Activated naive CD8-positive, alpha-beta T cell treated with anti-CD3 and anti-CD28 coated beads for 36 hours (primary cell): ENCODE results near the gene NGF. TPM values are rescaled to one million over a fixed set of nuclear protein-coding genes. Genes with fewer than 3 reads are reported as not detected.

Source experiments
- DNase-seq: peaks from one replicate; pipeline ENCODE4 v3.0.0; 2021
- H3K27ac Mint-ChIP-seq: one replicate; pipeline ENCODE4 v1.8.0; 2022; ENCODE audit warnings: mild to moderate bottlenecking, moderate library complexity, mixed read lengths
- H3K27me3 Mint-ChIP-seq: one replicate; pipeline ENCODE4 v1.8.0; 2022; ENCODE audit warnings: mild to moderate bottlenecking, mixed read lengths
- H3K36me3 Mint-ChIP-seq: one replicate; pipeline ENCODE4 v1.8.0; 2021; ENCODE audit warnings: mild to moderate bottlenecking, mixed read lengths
- H3K4me1 Mint-ChIP-seq: one replicate; pipeline ENCODE4 v1.8.0; 2021; ENCODE audit warnings: mixed read lengths
- H3K4me3 Mint-ChIP-seq: one replicate; pipeline ENCODE4 v1.8.0; 2022; ENCODE audit warnings: mild to moderate bottlenecking, moderate library complexity, mixed read lengths
- H3K9me3 Mint-ChIP-seq: one replicate; pipeline ENCODE4 v1.8.0; 2022; ENCODE audit warnings: mixed read lengths
- total RNA-seq, 2 experiments: library from RNA; stranded (reverse); gene quantifications; one replicate each; pipeline ENCODE4 v1.2.3, GENCODE V29; 2021

Gene NGF
- total RNA-seq, 2 experiments from 2014 or later, result not detected

DNA sequence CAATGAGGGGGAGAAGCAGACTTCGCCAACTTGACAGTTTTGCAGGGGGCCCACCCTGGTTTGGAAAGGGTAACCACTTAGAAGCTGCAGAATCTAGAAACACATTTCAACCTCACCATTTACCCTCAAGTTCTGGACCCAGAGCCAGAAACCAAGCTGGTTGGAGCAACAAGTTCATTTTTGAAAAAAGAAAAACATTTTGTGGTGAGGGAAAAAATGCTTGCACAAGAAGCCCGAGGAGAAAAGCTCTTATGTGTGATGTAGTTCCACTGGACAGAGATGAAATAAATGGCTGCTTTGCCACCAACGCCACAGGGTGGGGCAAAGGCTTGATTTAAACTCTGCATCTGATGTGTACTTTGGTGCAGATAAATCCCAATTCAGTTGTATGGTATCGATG lies 10.6 kb upstream of the NGF start:
- no peaks in the 10 kb centered on the region for H3K9me3 Mint-ChIP-seq

DNA sequence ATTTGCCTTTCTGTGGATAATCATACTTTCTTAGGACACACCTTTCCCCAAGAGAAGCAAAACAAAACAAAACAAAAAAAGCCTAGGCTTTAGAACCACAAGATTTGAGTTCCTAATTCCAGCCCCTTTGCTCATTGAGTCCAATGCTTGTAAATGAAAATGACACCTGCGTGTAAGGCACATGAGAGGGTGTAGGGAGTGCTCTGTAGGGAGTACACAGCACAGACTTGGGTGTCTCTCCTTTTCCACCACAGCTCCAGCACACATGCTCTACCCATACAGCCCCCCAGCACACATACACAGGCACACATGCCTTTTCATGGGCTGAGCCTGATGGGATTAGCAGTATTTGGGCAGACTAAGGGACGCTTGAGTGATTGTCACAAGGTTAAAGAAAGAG lies 9.2 kb upstream of the NGF start:
- no peak overlapping the region for H3K27ac Mint-ChIP-seq
- no peak for DNase-seq
- H3K36me3 Mint-ChIP-seq, result no peaks in the 10 kb centered on the region
- no peaks in the 10 kb centered on the region for H3K4me1 Mint-ChIP-seq
- peaks cover 5% of the 10 kb centered on the region for H3K27me3 Mint-ChIP-seq
- H3K9me3 Mint-ChIP-seq, result no peaks in the 10 kb centered on the region
- no peak overlapping the region for H3K4me3 Mint-ChIP-seq

More for the DNA sequence above, 10.6 kb upstream of the NGF start:
- Mint-ChIP-seq H3K36me3 (no peaks in the 10 kb centered on the region), H3K27me3 (peaks cover 5% of the 10 kb centered on the region), H3K4me3 (no peak overlapping the region), H3K27ac (no peak overlapping the region), H3K4me1 (no peaks in the 10 kb centered on the region)
- no peak for DNase-seq

DNA sequence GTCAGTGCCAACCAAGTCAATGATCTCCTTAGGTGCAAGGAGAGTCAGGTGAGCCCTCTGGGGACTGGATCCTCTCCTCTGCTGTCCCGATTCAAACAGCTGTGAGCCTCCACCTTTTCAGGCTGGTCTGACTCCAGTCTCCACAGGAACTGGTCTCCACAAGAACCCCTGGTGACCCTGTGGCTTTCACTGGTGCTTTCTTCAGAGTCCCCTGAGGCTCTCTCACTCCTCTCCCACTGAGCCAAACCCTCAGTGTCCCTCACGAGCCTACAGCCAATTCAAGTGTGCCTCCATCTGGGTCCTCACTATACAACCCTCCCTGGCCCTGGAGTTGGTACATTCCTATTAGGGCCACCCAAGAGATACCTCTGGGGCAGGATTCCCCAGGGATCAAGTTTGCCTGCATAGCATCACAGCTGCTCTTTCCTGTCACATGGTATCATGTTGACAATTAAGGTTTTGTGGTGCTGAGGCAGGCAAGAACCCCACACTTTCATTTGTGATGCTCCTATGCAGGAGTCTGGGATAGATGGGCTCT lies 5.2 kb upstream of the NGF start:
- no peak overlapping the region for H3K27ac Mint-ChIP-seq
- H3K27me3 Mint-ChIP-seq, result peaks cover 24% of the 10 kb centered on the region

DNA sequence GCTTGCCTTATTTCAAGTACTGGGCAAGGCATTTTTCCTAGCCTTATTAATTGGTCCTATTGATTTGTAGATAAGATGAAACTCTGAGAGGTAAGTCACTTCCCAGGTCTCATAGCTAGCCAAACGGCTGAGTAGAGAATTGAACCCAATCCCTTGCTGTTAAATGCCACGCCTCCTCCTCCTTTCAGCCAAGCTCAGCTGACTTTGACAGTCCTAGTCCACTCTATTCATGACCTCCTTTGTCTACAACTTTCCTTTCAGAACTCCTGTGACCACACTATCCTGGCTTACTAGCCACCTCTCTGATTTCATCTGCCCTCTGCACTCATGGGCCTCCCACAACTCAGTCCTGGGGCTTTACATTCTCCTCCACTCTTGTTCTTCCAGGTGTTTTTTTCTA lies 3.9 kb upstream of the NGF start:
- H3K27me3 Mint-ChIP-seq, result peaks cover 37% of the 10 kb centered on the region
- H3K4me1 Mint-ChIP-seq, result no peaks in the 10 kb centered on the region
- no peak overlapping the region for H3K4me3 Mint-ChIP-seq
- no peak overlapping the region for H3K27ac Mint-ChIP-seq
- no peak for DNase-seq
- H3K36me3 Mint-ChIP-seq, result no peaks in the 10 kb centered on the region
- H3K9me3 Mint-ChIP-seq, result no peaks in the 10 kb centered on the region

More for the DNA sequence above, 5.2 kb upstream of the NGF start:
- Mint-ChIP-seq H3K4me1 (no peaks in the 10 kb centered on the region), H3K36me3 (no peaks in the 10 kb centered on the region), H3K9me3 (no peaks in the 10 kb centered on the region), H3K4me3 (no peak overlapping the region)
- no peak for DNase-seq

DNA sequence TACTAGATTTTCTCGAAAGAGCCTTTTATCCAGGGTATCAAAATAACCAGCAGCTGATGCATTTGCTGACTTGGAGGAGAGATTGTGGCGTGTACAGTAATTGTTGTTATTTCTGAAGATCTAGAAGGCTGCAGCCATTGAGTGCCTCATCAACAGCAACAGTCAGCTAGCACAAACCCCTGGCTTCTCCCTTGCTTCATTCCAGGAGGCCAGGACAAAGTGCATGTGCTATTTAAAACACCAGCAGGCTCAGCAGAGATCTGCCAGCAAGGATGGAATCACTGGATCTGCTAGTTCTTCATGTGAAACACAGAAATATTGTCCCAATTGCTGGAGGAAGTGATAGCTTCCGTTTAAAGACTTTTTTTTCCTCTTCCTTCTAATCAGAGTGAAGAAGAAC lies 2.8 kb upstream of the NGF start:
- no peak for DNase-seq
- Mint-ChIP-seq H3K4me1 (no peaks in the 10 kb centered on the region), H3K4me3 (no peak overlapping the region), H3K9me3 (no peaks in the 10 kb centered on the region), H3K27me3 (peaks cover 47% of the 10 kb centered on the region), H3K27ac (no peak overlapping the region), H3K36me3 (no peaks in the 10 kb centered on the region)

DNA sequence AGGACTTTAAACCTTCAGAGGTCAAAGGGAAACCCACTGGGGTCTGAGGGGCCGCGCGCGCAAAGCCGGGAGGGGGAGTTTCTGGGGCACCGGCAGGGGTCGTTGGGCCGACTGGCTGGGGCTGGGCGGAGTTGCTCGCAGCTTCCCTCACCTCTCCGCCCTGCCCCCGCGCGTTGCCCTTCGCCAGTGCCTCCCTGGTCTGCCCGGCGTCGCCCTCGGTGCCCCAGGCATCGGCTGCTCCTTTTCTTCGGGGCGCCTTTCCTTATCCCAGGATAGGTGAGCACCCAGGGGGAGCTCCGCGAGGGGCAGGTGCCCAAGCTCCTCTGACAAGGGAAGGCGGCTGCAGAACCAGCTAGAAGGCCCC lies 390 bp upstream of the NGF start:
- H3K4me3 Mint-ChIP-seq, result no peak overlapping the region
- no peaks in the 10 kb centered on the region for H3K9me3 Mint-ChIP-seq
- H3K4me1 Mint-ChIP-seq, result peaks cover 2% of the 10 kb centered on the region
- peaks cover 58% of the 10 kb centered on the region for H3K27me3 Mint-ChIP-seq
- no peaks in the 10 kb centered on the region for H3K36me3 Mint-ChIP-seq
- DNase-seq, result no peak
- H3K27ac Mint-ChIP-seq, result no peak overlapping the region

DNA sequence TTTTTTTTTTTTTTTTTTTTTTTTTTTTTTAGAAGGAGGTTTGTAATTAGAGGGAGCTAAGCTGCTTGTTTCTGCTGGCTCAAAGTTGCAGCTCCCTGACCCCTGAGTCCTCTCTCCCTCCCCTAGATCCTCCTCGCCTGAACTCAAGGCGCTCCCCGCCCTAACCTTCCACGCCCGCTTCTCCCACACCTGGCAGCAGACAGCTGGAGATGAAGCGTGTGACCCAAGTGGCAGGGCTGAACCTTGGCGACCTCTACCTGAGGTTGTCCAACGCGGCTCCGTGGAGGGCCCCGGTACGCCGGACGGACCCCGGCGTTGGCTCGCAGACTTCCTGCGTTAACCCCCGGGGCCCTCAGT lies 795 bp downstream of the NGF start:
- Mint-ChIP-seq H3K27ac (no peak overlapping the region), H3K4me3 (no peak overlapping the region), H3K9me3 (no peaks in the 10 kb centered on the region), H3K36me3 (no peaks in the 10 kb centered on the region), H3K27me3 (peaks cover 59% of the 10 kb centered on the region), H3K4me1 (peaks cover 2% of the 10 kb centered on the region)
- no peak for DNase-seq

DNA sequence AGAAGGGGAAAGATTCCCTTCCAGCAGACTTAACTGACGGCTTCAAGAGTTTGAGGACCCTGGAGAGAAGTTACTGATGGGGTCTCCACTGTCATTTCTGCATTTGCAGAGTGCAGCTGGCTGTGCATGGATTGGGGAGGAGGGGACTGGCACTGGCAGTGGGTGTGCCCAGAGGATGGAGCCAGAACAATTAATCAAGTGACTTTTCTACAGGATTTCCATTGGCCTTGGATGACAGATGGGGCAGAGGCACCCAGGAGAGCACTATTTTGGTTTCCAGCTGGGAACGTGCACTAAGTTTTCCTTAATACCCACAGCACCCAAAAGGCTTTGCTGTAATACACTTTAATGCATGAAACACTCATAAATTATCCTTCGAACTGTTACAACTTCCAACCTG lies 1.3 kb downstream of the NGF start:
- Mint-ChIP-seq H3K4me3 (no peak overlapping the region), H3K4me1 (peaks cover 2% of the 10 kb centered on the region)

DNA sequence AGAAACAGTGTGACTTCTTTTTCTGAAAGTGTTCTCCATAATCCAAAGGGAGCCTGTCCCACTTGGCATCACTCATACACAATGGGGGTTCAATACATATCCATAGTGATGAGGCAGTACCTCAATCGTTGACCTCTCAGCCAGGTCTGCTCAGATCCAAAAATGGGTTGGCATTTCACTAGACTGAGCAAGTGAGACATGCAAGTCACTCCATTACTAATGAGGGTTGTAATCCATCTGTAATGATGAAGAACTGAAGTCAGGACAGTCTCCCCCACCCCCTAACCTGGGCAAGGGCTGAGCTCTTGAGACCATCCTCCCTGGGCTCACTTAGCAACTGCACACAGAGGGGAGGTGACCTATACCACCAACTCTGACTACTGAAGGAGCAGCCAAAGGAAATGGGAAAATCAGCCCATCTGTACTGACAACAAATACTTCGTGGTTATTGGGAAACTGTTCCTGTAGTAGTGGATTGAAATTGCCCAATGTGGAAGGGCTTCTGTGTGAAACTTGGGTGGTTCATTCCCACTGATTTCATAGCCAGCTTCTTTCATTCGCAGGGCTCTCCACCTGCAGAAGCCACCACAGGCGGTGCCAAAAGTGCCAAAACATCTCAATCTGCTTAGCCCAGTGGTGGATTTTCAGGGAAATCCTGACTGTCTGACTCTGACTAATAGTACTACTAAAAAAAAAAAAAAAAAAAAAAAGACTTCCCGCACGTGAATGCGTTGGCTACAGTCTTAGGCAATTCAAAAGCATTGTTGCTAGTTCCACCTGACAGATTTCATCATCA lies 5.0 kb downstream of the NGF start:
- Mint-ChIP-seq H3K27me3 (peaks cover 40% of the 10 kb centered on the region), H3K4me3 (no peak overlapping the region), H3K27ac (no peak overlapping the region), H3K4me1 (peaks cover 2% of the 10 kb centered on the region), H3K36me3 (no peaks in the 10 kb centered on the region), H3K9me3 (no peaks in the 10 kb centered on the region)
- no peak for DNase-seq

More for the DNA sequence above, 1.3 kb downstream of the NGF start:
- no peak for DNase-seq
- Mint-ChIP-seq H3K27me3 (peaks cover 58% of the 10 kb centered on the region), H3K9me3 (no peaks in the 10 kb centered on the region), H3K27ac (no peak overlapping the region), H3K36me3 (no peaks in the 10 kb centered on the region)

DNA sequence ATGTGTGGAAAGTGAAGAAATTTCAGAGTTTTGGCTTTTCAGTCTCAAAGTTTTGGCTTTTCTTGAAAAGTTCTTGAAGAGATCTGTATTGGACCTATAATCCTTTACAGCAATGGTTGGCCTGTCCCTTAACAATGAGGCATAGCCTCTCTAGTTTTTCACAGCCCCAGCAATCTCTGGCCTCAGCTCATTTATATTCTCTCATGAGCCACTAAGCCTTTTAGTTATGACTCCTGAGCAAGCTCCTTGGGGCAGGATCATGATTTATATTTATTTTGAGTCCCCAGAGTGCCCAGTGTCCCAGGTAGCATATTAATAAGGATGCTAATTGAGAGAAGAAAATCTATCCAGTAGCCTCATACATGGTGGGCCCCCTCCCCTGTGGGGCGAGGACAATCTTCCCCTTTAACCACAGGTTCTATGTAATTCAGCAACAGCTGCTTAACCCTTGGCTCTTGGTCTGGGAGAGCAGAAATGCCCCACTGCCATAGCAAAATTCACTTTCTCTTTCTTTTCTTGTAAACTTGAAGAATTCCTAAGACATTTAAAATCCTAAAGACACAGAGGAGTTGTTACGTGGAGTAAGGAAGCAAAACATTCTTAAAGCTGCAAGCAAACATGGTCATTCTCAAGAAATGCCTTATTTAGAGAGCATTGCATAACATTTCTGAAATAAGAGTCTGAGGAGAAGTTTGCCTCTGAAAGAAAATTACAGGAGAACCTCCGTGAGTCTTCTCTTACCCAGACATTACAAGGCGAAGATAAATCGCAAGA lies 6.3 kb downstream of the NGF start:
- H3K4me1 Mint-ChIP-seq, result peaks cover 2% of the 10 kb centered on the region
- no peaks in the 10 kb centered on the region for H3K36me3 Mint-ChIP-seq
- H3K27ac Mint-ChIP-seq, result no peak overlapping the region
- no peak overlapping the region for H3K4me3 Mint-ChIP-seq
- no peaks in the 10 kb centered on the region for H3K9me3 Mint-ChIP-seq
- no peak for DNase-seq
- H3K27me3 Mint-ChIP-seq, result peaks cover 33% of the 10 kb centered on the region

DNA sequence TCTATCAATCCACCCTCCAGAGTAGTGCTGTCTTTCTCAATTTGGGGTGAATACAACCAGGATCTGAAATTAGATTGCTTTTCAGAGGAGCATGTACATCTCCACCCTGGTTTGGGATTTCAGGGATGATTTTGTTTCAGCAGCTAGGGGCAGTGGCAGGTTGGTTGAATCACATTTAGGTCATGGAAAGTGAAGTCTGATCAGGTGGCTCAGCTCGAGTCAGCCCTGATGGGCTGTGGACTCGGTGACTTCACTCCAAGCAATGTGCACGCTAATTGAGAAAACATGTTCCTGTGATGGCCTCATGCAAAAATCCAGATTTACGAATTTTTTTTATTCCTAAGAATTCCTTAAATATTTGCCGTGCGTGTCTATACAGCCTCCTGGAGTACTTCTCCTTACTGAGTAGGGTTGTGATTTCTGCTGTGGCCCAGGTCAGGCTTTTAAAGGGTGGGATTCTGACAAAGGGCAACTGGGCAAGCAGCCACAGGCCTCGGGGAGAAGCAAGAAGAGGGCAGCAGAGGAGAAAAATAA lies 7.5 kb downstream of the NGF start:
- H3K9me3 Mint-ChIP-seq, result no peaks in the 10 kb centered on the region
- H3K36me3 Mint-ChIP-seq, result no peaks in the 10 kb centered on the region
- H3K27ac Mint-ChIP-seq, result no peak overlapping the region
- peaks cover 27% of the 10 kb centered on the region for H3K27me3 Mint-ChIP-seq
- DNase-seq, result no peak
- no peak overlapping the region for H3K4me3 Mint-ChIP-seq
- H3K4me1 Mint-ChIP-seq, result peaks cover 2% of the 10 kb centered on the region

DNA sequence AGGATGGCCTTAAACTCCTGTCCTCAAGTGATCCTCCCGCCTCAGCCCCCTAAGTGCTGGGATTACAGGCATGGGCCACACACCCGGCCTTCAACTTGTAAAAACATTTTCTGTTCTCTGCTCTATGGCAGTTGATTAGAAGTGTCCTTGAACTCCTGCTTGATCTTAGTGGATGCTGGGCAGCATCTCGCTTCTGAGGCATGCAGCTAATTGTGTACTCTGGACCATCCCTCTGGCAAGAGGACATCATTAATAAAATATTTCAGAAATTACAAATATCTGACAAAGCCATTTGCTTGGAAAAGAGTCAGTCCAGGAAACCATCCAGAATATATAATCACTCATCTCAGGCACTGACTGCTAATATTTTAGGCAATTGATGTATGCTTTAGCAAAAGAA lies 8.1 kb downstream of the NGF start:
- Mint-ChIP-seq H3K9me3 (no peaks in the 10 kb centered on the region), H3K4me3 (no peak overlapping the region), H3K4me1 (peaks cover 2% of the 10 kb centered on the region), H3K36me3 (no peaks in the 10 kb centered on the region), H3K27ac (no peak overlapping the region), H3K27me3 (peaks cover 27% of the 10 kb centered on the region)
- DNase-seq, result no peak

DNA sequence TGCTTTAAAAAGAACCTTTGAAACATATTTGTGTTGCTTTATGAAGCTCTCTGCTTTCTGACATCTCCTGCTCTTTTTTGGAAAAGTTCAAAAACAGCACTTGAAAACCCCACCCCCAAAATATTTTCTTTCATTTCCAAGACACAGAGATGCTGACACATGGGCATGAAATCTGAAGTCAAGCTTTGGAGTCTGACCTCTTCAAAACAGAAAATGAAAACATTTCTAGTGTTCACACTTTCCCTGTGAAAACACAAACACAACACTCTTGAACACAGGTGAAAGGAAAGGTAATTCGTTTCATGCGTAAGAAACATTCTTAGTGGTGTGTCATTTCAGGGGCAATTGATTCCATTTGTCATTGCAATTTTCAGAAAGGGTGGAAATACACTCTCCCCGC lies 10.8 kb downstream of the NGF start:
- Mint-ChIP-seq H3K27me3 (peaks cover 20% of the 10 kb centered on the region), H3K4me1 (no peaks in the 10 kb centered on the region), H3K36me3 (no peaks in the 10 kb centered on the region), H3K27ac (no peak overlapping the region), H3K4me3 (no peak overlapping the region), H3K9me3 (no peaks in the 10 kb centered on the region)
- DNase-seq, result no peak

DNA sequence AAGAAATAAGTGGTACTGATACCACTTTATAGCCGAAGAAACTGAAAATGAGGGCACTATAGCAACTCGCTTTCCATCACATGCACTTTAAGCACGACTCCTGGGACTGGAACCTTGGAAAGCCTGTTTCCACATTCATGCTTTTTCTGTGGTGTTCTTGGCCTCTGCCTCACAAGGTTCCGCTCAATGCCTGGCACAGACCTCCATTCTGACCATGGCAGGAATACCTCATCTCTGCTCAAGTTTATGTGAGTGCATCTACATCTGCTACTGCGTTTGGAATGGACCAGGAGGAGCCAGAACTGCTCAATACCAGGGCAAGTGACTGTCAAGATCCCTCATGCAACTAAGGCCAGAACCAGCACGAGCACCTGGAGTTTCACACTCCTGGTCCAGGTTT lies 11.6 kb downstream of the NGF start:
- Mint-ChIP-seq H3K36me3 (no peaks in the 10 kb centered on the region), H3K27ac (no peak overlapping the region), H3K9me3 (no peaks in the 10 kb centered on the region), H3K27me3 (peaks cover 20% of the 10 kb centered on the region), H3K4me3 (no peak overlapping the region), H3K4me1 (no peaks in the 10 kb centered on the region)
- DNase-seq, result no peak

DNA sequence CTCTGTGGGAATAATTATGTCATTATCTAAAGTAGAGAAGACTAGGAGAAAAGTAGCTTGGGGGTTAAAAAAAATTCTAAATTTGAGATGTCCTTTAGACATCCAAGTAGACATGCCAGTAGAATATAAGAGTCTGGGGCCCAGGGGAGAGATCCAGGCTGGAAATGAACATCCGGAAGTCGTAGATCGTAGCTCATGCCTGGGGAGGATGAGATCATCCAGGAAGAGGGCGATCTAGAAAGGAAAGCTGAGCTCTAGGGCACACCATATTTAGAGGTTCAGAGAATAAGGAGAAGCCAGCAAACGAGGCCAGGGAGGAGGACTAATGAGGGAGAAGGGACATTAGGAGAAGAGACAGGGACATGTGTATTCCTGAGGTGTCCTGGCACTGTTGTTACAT lies 12.2 kb downstream of the NGF start:
- peaks cover 20% of the 10 kb centered on the region for H3K27me3 Mint-ChIP-seq

More for the DNA sequence above, 12.2 kb downstream of the NGF start:
- Mint-ChIP-seq H3K9me3 (no peaks in the 10 kb centered on the region), H3K4me1 (no peaks in the 10 kb centered on the region), H3K27ac (no peak overlapping the region), H3K4me3 (no peak overlapping the region), H3K36me3 (no peaks in the 10 kb centered on the region)
- no peak for DNase-seq
